Common myeloid progenitor, CD34-positive (primary cell): ENCODE data around the gene MIEF1.

ENCODE experiments used
- CTCF ChIA-PET: fragments of 350-600 bp; sonication (Branson Sonifier 250); formaldehyde crosslinking; loops from one replicate; lab custom pipeline; 2021; ENCODE audit warnings: antibody characterized with exemption; lab: Charles Lee
- POLR2A ChIA-PET: fragments of 350-600 bp; sonication (Branson Sonifier 250); formaldehyde crosslinking; loops from one replicate; lab custom pipeline; 2021; ENCODE audit warnings: antibody characterized with exemption; lab: Charles Lee
- DNase-seq, 3 donors: peaks; one replicate each; pipeline versions ENCODE4 v3.0.0 to v3.0.0-alpha.2; 2013
- H3K27ac ChIP-seq, 2 experiments: 1 replicate in 1 of 2; 2 replicates in 1 of 2; pipeline ENCODE4 v1.7.0; 2013; ENCODE audit warnings: inconsistent platforms in 2 of 2, low read length in 2 of 2, mild to moderate bottlenecking in 2 of 2, low read depth in 1 of 2, moderate library complexity in 1 of 2; ENCODE audit not compliant: severe bottlenecking in 2 of 2, insufficient read depth in 1 of 2, poor library complexity in 1 of 2
- H3K27me3 ChIP-seq, 5 experiments: replicated peaks in 2 of 5; 1 replicate in 3 of 5; 2 replicates in 2 of 5; pipeline versions ENCODE4 v1.6.1 to v1.7.0; 2013; ENCODE audit warnings: low read length in 4 of 5, mild to moderate bottlenecking in 2 of 5, moderate library complexity in 2 of 5, inconsistent platforms in 1 of 5; ENCODE audit not compliant: insufficient read depth in 5 of 5, control insufficient read depth in 4 of 5
- H3K36me3 ChIP-seq, 4 experiments: 1 replicate in 2 of 4; 2 replicates in 2 of 4; pipeline versions ENCODE4 v1.6.1 to v1.7.0; 2013; ENCODE audit warnings: low read length in 3 of 4, control low read depth in 1 of 4, mild to moderate bottlenecking in 1 of 4; ENCODE audit not compliant: control insufficient read depth in 4 of 4, insufficient read depth in 4 of 4
- H3K4me1 ChIP-seq, 4 experiments: 1 replicate in 3 of 4; 2 replicates in 1 of 4; pipeline versions ENCODE4 v1.6.1 to v1.7.1; 2013; ENCODE audit warnings: low read length in 3 of 4, mild to moderate bottlenecking in 3 of 4, control low read depth in 1 of 4, inconsistent platforms in 1 of 4, moderate library complexity in 1 of 4; ENCODE audit not compliant: control insufficient read depth in 4 of 4, insufficient read depth in 4 of 4; ENCODE audit errors: control extremely low read depth in 1 of 4
- H3K4me3 ChIP-seq, 7 experiments: 1 replicate in 4 of 7; 2 replicates in 3 of 7; pipeline versions ENCODE4 v1.5.1 to v1.7.0; 2013; ENCODE audit warnings: mild to moderate bottlenecking in 7 of 7, low read length in 6 of 7, moderate library complexity in 6 of 7, inconsistent platforms in 2 of 7, low read depth in 2 of 7, control low read depth in 1 of 7; ENCODE audit not compliant: insufficient read depth in 4 of 7, control insufficient read depth in 1 of 7; ENCODE audit errors: extremely low read depth in 1 of 7
- H3K9me3 ChIP-seq, 5 experiments: 1 replicate in 4 of 5; 2 replicates in 1 of 5; pipeline versions ENCODE4 v1.6.1 to v1.7.1; 2013; ENCODE audit warnings: low read length in 4 of 5, mild to moderate bottlenecking in 2 of 5, inconsistent platforms in 1 of 5, low read depth in 1 of 5, moderate library complexity in 1 of 5; ENCODE audit not compliant: control insufficient read depth in 4 of 5, insufficient read depth in 2 of 5; ENCODE audit errors: control extremely low read depth in 1 of 5
- WGBS: methylation state at CpG from one replicate; pipeline ENCODE4 v1.1.5; 2013; ENCODE audit not compliant: insufficient coverage; 5-methylcytosine and 5-hydroxymethylcytosine counted together

MIEF1 gene

GRCh38 chr22:39510529-39511149 lies 8.5 kb downstream of the MIEF1 start:
- no peak for DNase-seq
- ChIA-PET CTCF (interaction anchor here (0.7 to 13.0 kb wide), 9 partner anchors 8 to 93 kb away, joined by 3 to 254 read pairs (median 4); partner anchors contain the start of genes ATF4 and MIEF1), POLR2A (no interaction called here)
- Histone ChIP-seq H3K4me3 (no peak overlapping the region), H3K27ac (no peak overlapping the region), H3K9me3 (no peaks in the 10 kb centered on the region), H3K27me3 (no peaks in the 10 kb centered on the region), H3K4me1 (no peaks in the 10 kb centered on the region), H3K36me3 (peaks cover 13 to 95% (median 77%) of the 10 kb centered on the region in 4 experiments)
- 86% methylated on average over 1 of the region's 4 CpGs for WGBS

- Histone ChIP-seq H3K27ac (no peak overlapping the region), H3K9me3 (no peaks in the 10 kb centered on the region), H3K27me3 (no peaks in the 10 kb centered on the region), H3K4me1 (no peaks in the 10 kb centered on the region), H3K36me3 (peaks cover 13 to 94% (median 76%) of the 10 kb centered on the region in 4 experiments), H3K4me3 (no peak overlapping the region)
- CTCF ChIA-PET: interaction anchor here (0.8 to 13.0 kb wide), 9 partner anchors 9 to 94 kb away, joined by 3 to 254 read pairs (median 4); partner anchors contain the start of gene ATF4
- POLR2A ChIA-PET: no interaction called here
- no peak for DNase-seq
- 100% methylated on average over 9 of the region's 13 CpGs for WGBS
Observed at GRCh38 chr22:39511226-39511625, 9.1 kb downstream of the MIEF1 start.

GRCh38 chr22:39512026-39512425 lies 9.9 kb downstream of the MIEF1 start:
- no peak for DNase-seq
- no peaks in the 10 kb centered on the region for H3K27me3 ChIP-seq
- no peaks in the 10 kb centered on the region for H3K4me1 ChIP-seq
- no peaks in the 10 kb centered on the region for H3K9me3 ChIP-seq
- ChIA-PET CTCF (interaction anchor here (0.6 to 13.0 kb wide), 8 partner anchors 9 to 60 kb away, joined by 3 to 254 read pairs (median 6); partner anchors contain the start of gene MIEF1), POLR2A (no interaction called here)
- no peak overlapping the region for H3K27ac ChIP-seq
- H3K4me3 ChIP-seq: no peak overlapping the region
- H3K36me3 ChIP-seq: peaks cover 7 to 91% (median 71%) of the 10 kb centered on the region in 4 experiments
- 96% methylated on average over 10 of the region's 10 CpGs for WGBS

- ChIA-PET POLR2A (no interaction called here), CTCF (interaction anchor here (0.6 to 13.0 kb wide), 11 partner anchors 8 to 121 kb away, joined by 3 to 254 read pairs (median 3); partner anchors contain the start of gene MIEF1)
- Histone ChIP-seq H3K36me3 (peaks cover 7 to 82% (median 66%) of the 10 kb centered on the region in 4 experiments), H3K27me3 (no peaks in the 10 kb centered on the region), H3K27ac (no peak overlapping the region), H3K9me3 (no peaks in the 10 kb centered on the region), H3K4me3 (no peak overlapping the region), H3K4me1 (peaks cover 2 to 10% (median 8%) of the 10 kb centered on the region in 4 experiments)
- WGBS: 91% methylated on average over 18 of the region's 18 CpGs
- DNase-seq: no peak
Observed at GRCh38 chr22:39513791-39514190, 11.7 kb downstream of the MIEF1 start.

GRCh38 chr22:39514373-39514973 lies 12.4 kb downstream of the MIEF1 start:
- Histone ChIP-seq H3K27ac (no peak overlapping the region), H3K4me3 (no peak overlapping the region), H3K36me3 (peaks cover 7 to 75% (median 63%) of the 10 kb centered on the region in 4 experiments), H3K4me1 (peaks cover 5 to 17% (median 15%) of the 10 kb centered on the region in 4 experiments), H3K9me3 (no peaks in the 10 kb centered on the region), H3K27me3 (no peaks in the 10 kb centered on the region)
- peak in 2 of 3 donors; percentile 53 to 67 for DNase-seq
- WGBS: 76% methylated on average over 7 of the region's 8 CpGs
- ChIA-PET CTCF (interaction anchor here (0.6 to 13.0 kb wide), 10 partner anchors 9 to 165 kb away, joined by 3 to 254 read pairs (median 7); partner anchors contain the start of genes MIEF1 and SYNGR1), POLR2A (no interaction called here)

GRCh38 chr22:39515266-39516050 lies 13.4 kb downstream of the MIEF1 start:
- H3K4me3 ChIP-seq: no peak overlapping the region
- H3K36me3 ChIP-seq: peaks cover 7 to 67% (median 55%) of the 10 kb centered on the region in 4 experiments
- POLR2A ChIA-PET: no interaction called here
- no peaks in the 10 kb centered on the region for H3K27me3 ChIP-seq
- H3K9me3 ChIP-seq: no peaks in the 10 kb centered on the region
- no peak for DNase-seq
- CTCF ChIA-PET: interaction anchor here (0.9 to 13.0 kb wide), 12 partner anchors 8 to 196 kb away, joined by 3 to 254 read pairs (median 8); partner anchors contain the start of genes MIEF1, RPL3 and SYNGR1
- WGBS: 94% methylated on average over 9 of the region's 12 CpGs
- H3K27ac ChIP-seq: no peak overlapping the region
- H3K4me1 ChIP-seq: peaks cover 5 to 20% (median 18%) of the 10 kb centered on the region in 4 experiments
